K562 (cell line): ENCODE measurements around the gene RAVER2. TPM values are rescaled to one million over a fixed set of nuclear protein-coding genes. Genes with fewer than 3 reads are reported as not detected.

Experiments
- BRCA1 ChIP-seq, 2 experiments: fragments of 450-650 bp in 1 of 2; sonication (generic) in 1 of 2; formaldehyde crosslinking in 1 of 2; IDR thresholded peaks; 2 replicates each; pipeline versions ENCODE4 v1.5.0 to v1.6.1; 2017 to 2020; ENCODE audit warnings: mild to moderate bottlenecking in 1 of 2, missing genetic modification reagents in 1 of 2
- CHD2 ChIP-seq: IDR thresholded peaks from 2 replicates; pipeline ENCODE4 v1.6.1; 2011; ENCODE audit warnings: low read depth, low read length
- CUX1 ChIP-seq: fragments of 200-800 bp; sonication (Bioruptor generic); IDR thresholded peaks from 2 replicates; pipeline ENCODE4 v1.6.1; 2016; ENCODE audit warnings: missing genetic modification characterization, missing compliant biosample characterization
- E2F5 ChIP-seq: sonication (generic); formaldehyde crosslinking; IDR thresholded peaks from 2 replicates; pipeline ENCODE4 v1.8.0; 2022; ENCODE audit warnings: mild to moderate bottlenecking, missing genetic modification reagents
- FOXP1 ChIP-seq: sonication (generic); formaldehyde crosslinking; IDR thresholded peaks from 2 replicates; pipeline ENCODE4 v1.8.0; 2022; ENCODE audit warnings: mild to moderate bottlenecking, missing genetic modification reagents
- HIVEP1 ChIP-seq: fragments of 250-450 bp; sonication (Bioruptor Pico); IDR thresholded peaks from 2 replicates; pipeline ENCODE4 v1.4.0; 2020; ENCODE audit warnings: mild to moderate bottlenecking
- HNRNPL ChIP-seq: fragments of 200-400 bp; formaldehyde crosslinking; IDR thresholded peaks from 2 replicates; pipeline ENCODE4 v1.6.1; 2017; ENCODE audit warnings: low read depth, mild to moderate bottlenecking, low read length
- L3MBTL2 ChIP-seq: fragments of 450-650 bp; IDR thresholded peaks from 2 replicates; pipeline ENCODE4 v1.6.1; 2016; ENCODE audit warnings: mild to moderate bottlenecking, moderate library complexity
- NONO ChIP-seq, 2 experiments: fragments of 200-400 bp in 1 of 2; fragments of 450-650 bp in 1 of 2; formaldehyde crosslinking in 1 of 2; IDR thresholded peaks; 2 replicates each; pipeline ENCODE4 v1.6.1; 2017; ENCODE audit warnings: low read depth in 2 of 2, mild to moderate bottlenecking in 2 of 2, moderate library complexity in 2 of 2, low read length in 1 of 2
- RAD51 ChIP-seq: fragments of 450-650 bp; IDR thresholded peaks from 2 replicates; pipeline ENCODE4 v1.7.1; 2016; ENCODE audit warnings: low read depth, mild to moderate bottlenecking, borderline replicate concordance
- SRSF3 ChIP-seq: fragments of 200-400 bp; formaldehyde crosslinking; IDR thresholded peaks from 2 replicates; pipeline ENCODE4 v1.6.1; 2016; ENCODE audit warnings: mild to moderate bottlenecking, low read length, moderate library complexity; ENCODE audit not compliant: insufficient read depth
- TBP ChIP-seq: optimal IDR thresholded peaks from 2 replicates; pipeline ENCODE3; 2011; ENCODE audit warnings: low read depth, low read length, improper control_type of control experiment
- TCF3 ChIP-seq: sonication (generic); formaldehyde crosslinking; IDR thresholded peaks from 2 replicates; pipeline ENCODE4 v1.4.0; 2020; ENCODE audit warnings: mild to moderate bottlenecking, missing genetic modification reagents
- USF1 ChIP-seq: sonication (generic); formaldehyde crosslinking; IDR thresholded peaks from 2 replicates; pipeline ENCODE4 v1.9.0; 2022; ENCODE audit warnings: mild to moderate bottlenecking, missing genetic modification reagents
- YBX1 ChIP-seq: fragments of 450-650 bp; IDR thresholded peaks from 2 replicates; pipeline ENCODE4 v1.7.1; 2016; ENCODE audit warnings: mild to moderate bottlenecking
- ZNF384 ChIP-seq: IDR thresholded peaks from 2 replicates; pipeline ENCODE4 v1.6.1; 2012; ENCODE audit warnings: low read depth, low read length, improper control_type of control experiment
- polyA plus RNA-seq, 8 experiments: library from polyadenylated mRNA; depleted of rRNA in 4 of 8; stranded (reverse) in 5 of 8; unstranded in 3 of 8; fragments of >200 nt; fragmentation: Nextera tagmentation in 2 of 8; fragmentation: Illumina TruSeq in 1 of 8; extraction: Ambion mirVana in 2 of 8; extraction: Trizol in 1 of 8; gene quantifications; 2 replicates each; pipeline versions ENCODE4 v1.2.1 to v1.2.3, GENCODE V29; 2011 to 2014; ENCODE audit warnings: inconsistent platforms in 1 of 8, missing spikeins in 1 of 8
- total RNA-seq, 7 experiments: library from RNA; depleted of rRNA in 6 of 7; stranded (reverse); fragments of >200 nt in 6 of 7; fragmentation: Illumina TruSeq in 2 of 7; extraction: Trizol in 2 of 7; gene quantifications; 2 replicates each; pipeline versions ENCODE4 v1.2.1 to v1.2.3, GENCODE V29; 2011 to 2021; ENCODE audit warnings: low replicate concordance in 1 of 7

The RAVER2 gene
- total and polyA plus RNA-seq, 9 of the 15 experiments (the other 6 are each of a cell fraction or from before 2014, with no cell fraction given): 1.8 to 6.1 (median 4.4) TPM

- TF ChIP-seq FOXP1 (CRISPR knock-in tag): no peak
- no peak for TF ChIP-seq HNRNPL
- no peak for TF ChIP-seq TCF3 (CRISPR knock-in tag)
- TF ChIP-seq NONO (IDR thresholded peaks at IDR 0.05; ENCODE audit: low read depth in 2 of 2, low read length in 1 of 2): no peak
- TF ChIP-seq USF1 (CRISPR knock-in tag): peak; percentile 59; the same call in 1 of the 2 replicates
- TF ChIP-seq E2F5 (CRISPR knock-in tag): no peak
- no peak for TF ChIP-seq CUX1
- TF ChIP-seq ZNF384: peak; percentile 57; the same call in 1 of the 2 replicates
- TF ChIP-seq HIVEP1 (CRISPR knock-in tag): no peak
- TF ChIP-seq SRSF3: no peak
- TF ChIP-seq BRCA1 (IDR thresholded peaks at IDR 0.05): no peak
- no peak for TF ChIP-seq BRCA1 (CRISPR knock-in tag; IDR thresholded peaks at IDR 0.05)
- no peak for TF ChIP-seq TBP
- peak; percentile 76 for TF ChIP-seq RAD51
- no peak for TF ChIP-seq CHD2
- TF ChIP-seq YBX1: no peak
- peak; percentile 64 for TF ChIP-seq L3MBTL2
Observed at GRCh38 chr1:64759968-64760367, 15.1 kb downstream of the RAVER2 start (continued).
